DND-41 (cell line): ENCODE measurements around the gene RPIA.

Experiments
- ATAC-seq: fragments of 200-7000 bp; cut with Tn5 transposase; 3 replicates; pipeline ENCODE4 v1.9.1; 2021; ENCODE audit warnings: low read depth; ENCODE audit not compliant: insufficient read depth
- DNase-seq: peaks from one replicate; pipeline ENCODE4 v3.0.0-alpha.2; 2020
- H2AFZ ChIP-seq: 2 replicates; pipeline ENCODE4 v1.6.0; 2012; ENCODE audit warnings: low read depth, low read length
- H3K27ac ChIP-seq: 2 replicates; pipeline ENCODE4 v1.5.1; 2012; ENCODE audit warnings: low read length, inconsistent platforms
- H3K27me3 ChIP-seq: fragments of 200-600 bp; sonication (generic); 2 replicates; pipeline ENCODE4 v1.6.0; 2012; ENCODE audit warnings: low read length, mild to moderate bottlenecking, inconsistent platforms; ENCODE audit not compliant: insufficient read depth, poor library complexity
- H3K36me3 ChIP-seq: 2 replicates; pipeline ENCODE4 v1.5.1; 2012; ENCODE audit warnings: low read length, inconsistent platforms; ENCODE audit not compliant: insufficient read depth
- H3K4me1 ChIP-seq: 2 replicates; pipeline ENCODE4 v1.5.1; 2012; ENCODE audit warnings: mild to moderate bottlenecking, low read length; ENCODE audit not compliant: insufficient read depth
- H3K4me2 ChIP-seq: 2 replicates; pipeline ENCODE4 v1.6.0; 2012; ENCODE audit warnings: mild to moderate bottlenecking, moderate library complexity, low read length, inconsistent platforms; ENCODE audit not compliant: insufficient read depth
- H3K4me3 ChIP-seq, 2 experiments: fragments of 200-600 bp in 1 of 2; shearing (Covaris generic) in 1 of 2; 2 replicates each; pipeline ENCODE4 v1.5.1; 2012 to 2016; ENCODE audit warnings: inconsistent platforms in 2 of 2, low read length in 2 of 2, mild to moderate bottlenecking in 2 of 2, low read depth in 1 of 2, moderate library complexity in 1 of 2
- H3K79me2 ChIP-seq: 2 replicates; pipeline ENCODE4 v1.6.0; 2012; ENCODE audit warnings: low read length, inconsistent platforms; ENCODE audit not compliant: insufficient read depth
- H3K9ac ChIP-seq: 2 replicates; pipeline ENCODE4 v1.6.0; 2012; ENCODE audit warnings: low read depth, mild to moderate bottlenecking, inconsistent platforms, low read length, moderate library complexity
- H3K9me3 ChIP-seq: 2 replicates; pipeline ENCODE4 v1.5.1; 2012; ENCODE audit warnings: low read length, moderate library complexity, mild to moderate bottlenecking, inconsistent platforms; ENCODE audit not compliant: insufficient read depth, severe bottlenecking
- H4K20me1 ChIP-seq: 2 replicates; pipeline ENCODE4 v1.6.0; 2012; ENCODE audit warnings: low read length; ENCODE audit not compliant: insufficient read depth
- CTCF ChIP-seq: IDR thresholded peaks from 2 replicates; pipeline ENCODE4 v1.5.1; 2012; ENCODE audit warnings: borderline replicate concordance, low read length, moderate library complexity, mild to moderate bottlenecking; ENCODE audit not compliant: poor library complexity, severe bottlenecking; ENCODE audit errors: extremely low read depth
- EZH2 ChIP-seq: IDR thresholded peaks from 3 replicates; pipeline ENCODE4 v1.6.1; 2012; ENCODE audit warnings: borderline replicate concordance, low read depth, mild to moderate bottlenecking, moderate library complexity, low read length, inconsistent platforms; ENCODE audit not compliant: severe bottlenecking

RPIA gene

GRCh38 chr2:88711289-88711688 lies 19.8 kb downstream of the RPIA start:
- no peak for DNase-seq
- peaks cover 17% of the 10 kb centered on the region; the same call in 1 of the 2 replicates for H3K79me2 ChIP-seq
- no peak for TF ChIP-seq EZH2
- no peak for TF ChIP-seq CTCF

GRCh38 chr2:88711897-88712296 lies 20.4 kb downstream of the RPIA start:
- TF ChIP-seq CTCF: no peak
- no peak for TF ChIP-seq EZH2
- Histone ChIP-seq H3K9me3 (peaks cover 10% of the 10 kb centered on the region), H3K4me3 (no peak overlapping the region), H3K27me3 (no peaks in the 10 kb centered on the region), H3K9ac (no peak overlapping the region), H3K79me2 (peaks cover 17% of the 10 kb centered on the region; the same call in 1 of the 2 replicates), H3K36me3 (peaks cover 9% of the 10 kb centered on the region; the same call in 1 of the 2 replicates), H2AFZ (no peak overlapping the region), H3K27ac (no peak overlapping the region), H3K4me2 (no peak overlapping the region), H3K4me1 (no peaks in the 10 kb centered on the region), H4K20me1 (no peaks in the 10 kb centered on the region)
- ATAC-seq (no peak), DNase-seq (no peak)

More at GRCh38 chr2:88711289-88711688, 19.8 kb downstream of the RPIA start:
- no peak overlapping the region for H3K4me2 ChIP-seq
- no peak for ATAC-seq
- H3K4me1 ChIP-seq: no peaks in the 10 kb centered on the region
- no peak overlapping the region for H3K9ac ChIP-seq
- no peak overlapping the region for H3K27ac ChIP-seq
- no peak overlapping the region for H2AFZ ChIP-seq
- peaks cover 5% of the 10 kb centered on the region for H3K9me3 ChIP-seq
- H3K36me3 ChIP-seq: peaks cover 7% of the 10 kb centered on the region; the same call in 1 of the 2 replicates
- no peaks in the 10 kb centered on the region for H4K20me1 ChIP-seq
- no peak overlapping the region for H3K4me3 ChIP-seq
- H3K27me3 ChIP-seq: no peaks in the 10 kb centered on the region

- ATAC-seq: no peak
- no peak overlapping the region for H3K4me3 ChIP-seq
- no peak overlapping the region for H3K9ac ChIP-seq
Measured at GRCh38 chr2:88713408-88713807, 21.9 kb downstream of the RPIA start.

More at GRCh38 chr2:88713408-88713807, 21.9 kb downstream of the RPIA start:
- no peak overlapping the region for H3K4me2 ChIP-seq
- H3K36me3 ChIP-seq: peaks cover 13% of the 10 kb centered on the region; the same call in 1 of the 2 replicates
- no peak for DNase-seq
- H3K27me3 ChIP-seq: no peaks in the 10 kb centered on the region
- no peaks in the 10 kb centered on the region for H4K20me1 ChIP-seq
- H3K4me1 ChIP-seq: no peaks in the 10 kb centered on the region
- peaks cover 17% of the 10 kb centered on the region; the same call in 1 of the 2 replicates for H3K79me2 ChIP-seq
- H3K9me3 ChIP-seq: peaks cover 22% of the 10 kb centered on the region
- no peak for TF ChIP-seq CTCF
- TF ChIP-seq EZH2: no peak
- no peak overlapping the region for H2AFZ ChIP-seq
- H3K27ac ChIP-seq: no peak overlapping the region
